ENCODE data around the gene SEC22A. TPM values are rescaled to one million over a fixed set of nuclear protein-coding genes. Genes with fewer than 3 reads are reported as not detected.

SEC22A gene
- total RNA-seq, 4 donors from 2014 or later = 17.7 to 49.4 (median 24.2) TPM

DNA sequence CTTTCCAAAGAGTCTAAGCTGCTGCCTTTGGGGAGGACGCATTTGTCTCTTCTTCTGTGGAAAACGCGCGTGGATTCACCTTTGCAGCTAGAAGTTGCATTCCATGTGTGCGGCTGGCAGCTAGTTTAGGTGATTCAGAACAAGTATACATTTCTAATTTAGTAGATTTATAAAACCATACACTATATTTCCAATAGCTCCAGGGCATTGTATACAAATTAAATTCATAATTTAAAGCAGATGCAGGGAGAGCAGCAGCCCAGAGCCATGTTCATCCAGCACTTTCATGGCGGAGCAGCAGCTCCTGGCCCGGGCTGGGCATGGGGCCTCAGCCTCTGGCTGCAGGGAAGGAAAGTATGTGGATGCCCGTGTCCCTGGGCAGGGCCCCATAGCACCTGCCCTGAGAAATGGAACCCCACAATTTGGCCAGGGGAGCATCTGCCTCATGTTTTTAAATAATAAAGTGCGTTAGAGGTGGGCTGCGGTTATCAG is 42.8 kb upstream of the SEC22A start:
- no peak overlapping the region for H3K4me3 ChIP-seq
- no peaks in the 10 kb centered on the region for H3K9me3 ChIP-seq
- no peaks in the 10 kb centered on the region for H3K27me3 ChIP-seq
- peaks cover 0 to 98% (median 0%) of the 10 kb centered on the region in 3 donors for H3K36me3 ChIP-seq
- DNase-seq (ENCODE audit: low spot score in 2 of 2) = no peak
- TF ChIP-seq POLR2A (IDR thresholded peaks at IDR 0.05) (no peak), EP300 (IDR thresholded peaks at IDR 0.05) (no peak)
- TF ChIP-seq, protein P1, sequence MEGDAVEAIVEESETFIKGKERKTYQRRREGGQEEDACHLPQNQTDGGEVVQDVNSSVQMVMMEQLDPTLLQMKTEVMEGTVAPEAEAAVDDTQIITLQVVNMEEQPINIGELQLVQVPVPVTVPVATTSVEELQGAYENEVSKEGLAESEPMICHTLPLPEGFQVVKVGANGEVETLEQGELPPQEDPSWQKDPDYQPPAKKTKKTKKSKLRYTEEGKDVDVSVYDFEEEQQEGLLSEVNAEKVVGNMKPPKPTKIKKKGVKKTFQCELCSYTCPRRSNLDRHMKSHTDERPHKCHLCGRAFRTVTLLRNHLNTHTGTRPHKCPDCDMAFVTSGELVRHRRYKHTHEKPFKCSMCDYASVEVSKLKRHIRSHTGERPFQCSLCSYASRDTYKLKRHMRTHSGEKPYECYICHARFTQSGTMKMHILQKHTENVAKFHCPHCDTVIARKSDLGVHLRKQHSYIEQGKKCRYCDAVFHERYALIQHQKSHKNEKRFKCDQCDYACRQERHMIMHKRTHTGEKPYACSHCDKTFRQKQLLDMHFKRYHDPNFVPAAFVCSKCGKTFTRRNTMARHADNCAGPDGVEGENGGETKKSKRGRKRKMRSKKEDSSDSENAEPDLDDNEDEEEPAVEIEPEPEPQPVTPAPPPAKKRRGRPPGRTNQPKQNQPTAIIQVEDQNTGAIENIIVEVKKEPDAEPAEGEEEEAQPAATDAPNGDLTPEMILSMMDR (IDR thresholded peaks at IDR 0.05) = no peak
- WGBS, 2 donors = 92 to 96% methylated on average over 10 of the region's 10 CpGs
- H3K4me1 ChIP-seq = no peaks in the 10 kb centered on the region
- H3K27ac ChIP-seq = no peak overlapping the region

DNA sequence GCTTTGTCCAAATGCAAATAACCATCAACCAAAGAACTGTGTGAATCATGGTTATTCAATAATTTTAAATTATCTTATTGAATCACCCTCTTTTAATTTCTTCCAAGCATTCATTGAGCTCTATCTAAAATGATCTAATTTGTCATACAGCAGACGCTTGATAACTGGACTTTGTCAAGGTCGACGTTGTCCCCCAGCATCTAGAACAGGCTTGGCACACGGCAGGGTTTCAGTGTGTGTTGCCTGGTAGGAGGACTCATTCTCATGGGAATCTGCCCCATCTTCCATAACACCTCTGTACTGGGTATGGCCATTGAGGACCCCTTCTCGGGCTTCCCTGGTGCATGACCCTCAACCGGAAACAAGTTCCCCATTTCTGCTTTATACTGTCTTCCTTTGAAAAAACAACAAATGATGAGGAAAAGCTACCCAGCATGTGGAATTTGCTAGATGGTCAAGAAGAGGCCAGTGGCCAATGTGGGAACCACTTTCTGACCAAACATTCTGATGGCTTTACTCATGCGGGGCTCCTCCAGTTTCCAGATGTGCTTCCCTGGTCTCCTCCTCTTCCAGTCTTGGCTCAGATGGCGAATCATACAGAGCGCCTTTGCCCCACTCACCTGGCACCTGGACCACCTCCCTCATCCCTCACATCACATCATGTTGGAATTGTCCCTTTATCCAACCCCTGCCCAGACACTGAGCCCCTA is 41.7 kb upstream of the SEC22A start:
- H3K27ac ChIP-seq = no peak overlapping the region
- no peaks in the 10 kb centered on the region for H3K27me3 ChIP-seq
- H3K36me3 ChIP-seq = peaks cover 0 to 98% (median 0%) of the 10 kb centered on the region in 3 donors
- no peaks in the 10 kb centered on the region for H3K4me1 ChIP-seq
- no peak for DNase-seq (ENCODE audit: low spot score in 2 of 2)
- H3K4me3 ChIP-seq = no peak overlapping the region
- no peak for TF ChIP-seq EP300 (IDR thresholded peaks at IDR 0.05)
- TF ChIP-seq, protein P1 (IDR thresholded peaks at IDR 0.05) = no peak
- 80 to 81% methylated on average over 9 of the region's 9 CpGs for WGBS, 2 donors
- no peaks in the 10 kb centered on the region for H3K9me3 ChIP-seq

DNA sequence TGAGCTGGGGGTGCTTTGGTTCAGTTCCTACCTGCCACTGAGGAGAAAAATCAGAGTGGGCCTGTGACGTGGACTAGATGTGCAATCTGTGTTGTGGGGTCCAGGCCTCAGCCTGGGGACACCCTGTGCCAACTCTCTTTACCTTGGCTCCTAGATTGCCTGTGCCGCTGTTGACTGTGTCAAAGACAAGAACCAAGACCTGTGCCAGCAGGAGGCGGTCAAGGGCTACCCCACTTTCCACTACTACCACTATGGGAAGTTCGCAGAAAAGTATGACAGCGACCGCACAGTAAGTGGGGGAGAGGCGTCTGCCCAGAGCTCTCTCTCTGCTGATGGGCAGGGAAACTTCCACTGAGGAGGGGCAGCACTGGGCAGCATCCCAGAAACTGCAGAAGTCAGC is 40.6 kb upstream of the SEC22A start:
- peaks cover 0 to 97% (median 0%) of the 10 kb centered on the region in 3 donors for H3K36me3 ChIP-seq
- whole genome bisulfite sequencing, 2 donors = 94 to 99% methylated on average over 7 of the region's 7 CpGs
- no peaks in the 10 kb centered on the region for H3K27me3 ChIP-seq
- TF ChIP-seq, protein P1 (IDR thresholded peaks at IDR 0.05) = no peak
- TF ChIP-seq POLR2A (IDR thresholded peaks at IDR 0.05) (no peak), EP300 (IDR thresholded peaks at IDR 0.05) (no peak)
- no peak overlapping the region for H3K4me3 ChIP-seq
- DNase-seq (ENCODE audit: low spot score in 2 of 2) = no peak
- H3K4me1 ChIP-seq = no peaks in the 10 kb centered on the region
- H3K9me3 ChIP-seq = no peaks in the 10 kb centered on the region
- H3K27ac ChIP-seq = no peak overlapping the region

DNA sequence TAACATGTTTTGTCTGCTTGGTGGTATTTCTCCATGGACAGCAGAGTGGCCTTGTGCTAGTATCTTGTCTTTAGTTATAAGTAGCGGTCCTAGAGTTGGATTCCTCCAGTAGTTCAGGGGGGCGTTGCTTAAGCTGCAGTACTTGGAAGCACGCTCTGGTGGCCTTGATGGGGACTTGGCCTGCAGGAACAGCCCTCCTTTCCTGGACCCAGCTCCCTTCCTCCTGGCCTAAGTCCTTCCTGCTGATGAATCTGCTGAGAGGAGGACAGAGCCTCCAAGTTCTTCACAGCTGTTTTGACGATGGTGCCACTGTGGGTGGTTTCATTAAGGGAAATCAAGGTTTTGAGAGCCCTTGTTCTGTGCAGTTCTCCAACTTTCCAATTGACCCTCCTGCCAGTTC is 38.6 kb upstream of the SEC22A start:
- no peak overlapping the region for H3K4me3 ChIP-seq
- TF ChIP-seq POLR2A (IDR thresholded peaks at IDR 0.05) = no peak
- TF ChIP-seq EP300 (IDR thresholded peaks at IDR 0.05) = no peak
- TF ChIP-seq, protein P1 (IDR thresholded peaks at IDR 0.05) = no peak
- peaks cover 0 to 94% (median 0%) of the 10 kb centered on the region in 3 donors for H3K36me3 ChIP-seq
- WGBS, 2 donors = 86 to 89% methylated on average over 4 of the region's 4 CpGs
- no peaks in the 10 kb centered on the region for H3K27me3 ChIP-seq
- H3K27ac ChIP-seq = no peak overlapping the region
- H3K4me1 ChIP-seq = no peaks in the 10 kb centered on the region
- no peak for DNase-seq (ENCODE audit: low spot score in 2 of 2)
- H3K9me3 ChIP-seq = no peaks in the 10 kb centered on the region

DNA sequence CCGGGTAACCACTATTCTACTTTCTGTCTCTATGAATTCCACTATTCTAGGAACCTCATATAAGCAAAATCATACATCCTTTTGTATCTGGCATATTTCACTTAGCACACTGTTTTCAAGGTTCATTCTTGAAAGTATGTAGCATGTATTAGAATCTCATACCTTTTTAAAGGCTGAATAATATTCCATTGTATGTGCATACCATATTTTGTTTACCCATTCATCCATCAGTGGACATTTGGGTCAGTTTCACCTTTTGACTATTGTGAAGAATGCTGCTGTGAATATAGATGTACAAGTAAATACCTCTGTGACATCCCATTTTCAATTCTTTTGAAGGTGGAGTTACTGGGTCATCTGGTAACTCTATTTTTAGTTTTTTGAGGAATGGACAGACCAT is 36.6 kb upstream of the SEC22A start:
- TF ChIP-seq POLR2A (IDR thresholded peaks at IDR 0.05) (no peak), EP300 (IDR thresholded peaks at IDR 0.05) (no peak)
- TF ChIP-seq, protein P1 (IDR thresholded peaks at IDR 0.05) = no peak
- Histone ChIP-seq H3K27me3 (no peaks in the 10 kb centered on the region), H3K4me3 (no peak overlapping the region), H3K36me3 (peaks cover 0 to 81% (median 0%) of the 10 kb centered on the region in 3 donors), H3K27ac (no peak overlapping the region), H3K4me1 (no peaks in the 10 kb centered on the region), H3K9me3 (no peaks in the 10 kb centered on the region)
- no peak for DNase-seq (ENCODE audit: low spot score in 2 of 2)
- WGBS, 2 donors = 98 to 100% methylated on average over 1 of the region's 1 CpG
